Measurements from ENCODE around the gene CACNA1C.

GRCh38 chr12:2242816-2243215 lies 190.0 kb downstream of the CACNA1C start:
- TF ChIP-seq POLR2A (IDR thresholded peaks at IDR 0.05) (no peak), CTCF (IDR thresholded peaks at IDR 0.05) (no peak)
